Uterus (tissue), 2 donors: Measurements from ENCODE around the gene CFAP77.

Experiments
- POLR2A ChIP-seq, 2 donors: fragments of 450-650 bp; IDR thresholded peaks; one replicate each; pipeline ENCODE4 v1.6.1; 2016; ENCODE audit warnings: antibody characterized with exemption in 2 of 2, mild to moderate bottlenecking in 1 of 2, moderate library complexity in 1 of 2
- TF ChIP-seq, protein P1 (sequence below), 4 experiments: fragments of 200-600 bp in 2 of 4; fragments of 450-650 bp in 2 of 4; sonication (generic) in 2 of 4; IDR thresholded peaks; one replicate each; pipeline ENCODE4 v1.5.1; 2016 to 2019; ENCODE audit warnings: antibody characterized with exemption in 4 of 4, mild to moderate bottlenecking in 2 of 4, moderate library complexity in 1 of 4

DNA sequence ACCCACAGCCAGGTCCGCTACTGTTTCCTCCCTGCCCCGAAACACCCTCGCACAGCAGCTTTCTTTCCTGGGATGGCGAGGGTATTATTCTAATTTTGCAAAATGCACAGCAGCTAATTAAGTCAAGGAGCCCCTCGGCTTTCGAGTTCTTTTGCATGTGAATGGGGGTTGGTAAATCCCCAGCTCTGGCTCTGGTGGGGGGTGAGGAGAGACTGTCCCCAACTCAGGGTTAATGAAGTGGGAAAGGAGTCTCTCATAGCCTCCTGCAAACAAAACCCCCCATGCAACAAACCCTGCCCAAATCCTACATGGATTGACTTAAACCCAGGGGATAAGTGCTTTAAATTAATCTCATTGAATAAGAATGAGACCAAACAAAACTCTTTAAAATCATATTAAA is 181.2 kb downstream of the CFAP77 start:
- TF ChIP-seq, protein P1, sequence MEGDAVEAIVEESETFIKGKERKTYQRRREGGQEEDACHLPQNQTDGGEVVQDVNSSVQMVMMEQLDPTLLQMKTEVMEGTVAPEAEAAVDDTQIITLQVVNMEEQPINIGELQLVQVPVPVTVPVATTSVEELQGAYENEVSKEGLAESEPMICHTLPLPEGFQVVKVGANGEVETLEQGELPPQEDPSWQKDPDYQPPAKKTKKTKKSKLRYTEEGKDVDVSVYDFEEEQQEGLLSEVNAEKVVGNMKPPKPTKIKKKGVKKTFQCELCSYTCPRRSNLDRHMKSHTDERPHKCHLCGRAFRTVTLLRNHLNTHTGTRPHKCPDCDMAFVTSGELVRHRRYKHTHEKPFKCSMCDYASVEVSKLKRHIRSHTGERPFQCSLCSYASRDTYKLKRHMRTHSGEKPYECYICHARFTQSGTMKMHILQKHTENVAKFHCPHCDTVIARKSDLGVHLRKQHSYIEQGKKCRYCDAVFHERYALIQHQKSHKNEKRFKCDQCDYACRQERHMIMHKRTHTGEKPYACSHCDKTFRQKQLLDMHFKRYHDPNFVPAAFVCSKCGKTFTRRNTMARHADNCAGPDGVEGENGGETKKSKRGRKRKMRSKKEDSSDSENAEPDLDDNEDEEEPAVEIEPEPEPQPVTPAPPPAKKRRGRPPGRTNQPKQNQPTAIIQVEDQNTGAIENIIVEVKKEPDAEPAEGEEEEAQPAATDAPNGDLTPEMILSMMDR (IDR thresholded peaks at IDR 0.05) = no peak
- TF ChIP-seq POLR2A (IDR thresholded peaks at IDR 0.05) = no peak
